Astrocyte (in vitro differentiated cells and primary cell): ENCODE data around the gene NKD1. TPM values are rescaled to one million over a fixed set of nuclear protein-coding genes. Genes with fewer than 3 reads are reported as not detected.

Experiments used
- DNase-seq: peaks from one replicate; pipeline ENCODE4 v3.0.0-alpha.2; 2010; ENCODE audit warnings: low read depth
- FAIRE-seq: peaks from 2 replicates; lab custom pipeline; 2011; peaks lifted over from hg19 to GRCh38; lab: Jason Lieb, UNC
- H2AFZ ChIP-seq: 2 replicates; pipeline ENCODE4 v1.6.0; 2012; ENCODE audit warnings: low read depth, low read length, inconsistent platforms
- H3K27ac ChIP-seq: 2 replicates; pipeline ENCODE4 v1.5.1; 2011; ENCODE audit warnings: low read depth, low read length, inconsistent platforms
- H3K27me3 ChIP-seq: 2 replicates; pipeline ENCODE4 v1.6.0; 2011; ENCODE audit warnings: low read length, inconsistent platforms; ENCODE audit not compliant: insufficient read depth
- H3K36me3 ChIP-seq: 2 replicates; pipeline ENCODE4 v1.5.1; 2011; ENCODE audit warnings: low read length, inconsistent platforms; ENCODE audit not compliant: insufficient read depth
- H3K4me1 ChIP-seq: 2 replicates; pipeline ENCODE4 v1.5.1; 2011; ENCODE audit warnings: low read length, inconsistent platforms; ENCODE audit not compliant: insufficient read depth
- H3K4me2 ChIP-seq: 2 replicates; pipeline ENCODE4 v1.6.0; 2012; ENCODE audit warnings: low read length, inconsistent platforms
- H3K4me3 ChIP-seq: 2 replicates; pipeline ENCODE4 v1.5.1; 2011; ENCODE audit warnings: low read depth, mild to moderate bottlenecking, low read length, inconsistent platforms; ENCODE audit not compliant: insufficient read depth
- H3K79me2 ChIP-seq: 2 replicates; pipeline ENCODE4 v1.6.0; 2012; ENCODE audit warnings: mild to moderate bottlenecking, low read length, inconsistent platforms; ENCODE audit not compliant: insufficient read depth
- H3K9ac ChIP-seq: 2 replicates; pipeline ENCODE4 v1.6.0; 2012; ENCODE audit warnings: mild to moderate bottlenecking, low read length, inconsistent platforms
- H3K9me3 ChIP-seq: 2 replicates; pipeline ENCODE4 v1.5.1; 2012; ENCODE audit warnings: low read depth, mild to moderate bottlenecking, low read length, inconsistent platforms; ENCODE audit not compliant: insufficient read depth
- H4K20me1 ChIP-seq: 2 replicates; pipeline ENCODE4 v1.6.0; 2012; ENCODE audit warnings: low read length, inconsistent platforms; ENCODE audit not compliant: insufficient read depth
- H3K27ac Mint-ChIP-seq: one replicate; pipeline ENCODE4 v1.8.0; 2021; ENCODE audit warnings: mild to moderate bottlenecking, mixed read lengths; ENCODE audit not compliant: unreplicated experiment
- H3K27me3 Mint-ChIP-seq: one replicate; pipeline ENCODE4 v1.8.0; 2021; ENCODE audit warnings: low read depth, mixed read lengths; ENCODE audit not compliant: unreplicated experiment
- H3K36me3 Mint-ChIP-seq: one replicate; pipeline ENCODE4 v1.8.0; 2021; ENCODE audit warnings: low read depth, mixed read lengths; ENCODE audit not compliant: unreplicated experiment
- H3K4me1 Mint-ChIP-seq: one replicate; pipeline ENCODE4 v1.8.0; 2021; ENCODE audit warnings: low read depth, mixed read lengths; ENCODE audit not compliant: unreplicated experiment
- H3K4me3 Mint-ChIP-seq: one replicate; pipeline ENCODE4 v1.8.0; 2021; ENCODE audit warnings: mild to moderate bottlenecking, moderate library complexity, mixed read lengths; ENCODE audit not compliant: unreplicated experiment
- H3K9me3 Mint-ChIP-seq: one replicate; pipeline ENCODE4 v1.8.0; 2021; ENCODE audit warnings: mild to moderate bottlenecking, mixed read lengths; ENCODE audit not compliant: unreplicated experiment
- CTCF ChIP-seq: IDR thresholded peaks from 2 replicates; pipeline ENCODE4 v1.5.1; 2011; ENCODE audit warnings: low read depth, mild to moderate bottlenecking, inconsistent platforms, low read length, moderate library complexity; ENCODE audit not compliant: insufficient read depth
- EZH2 ChIP-seq: IDR thresholded peaks from 2 replicates; pipeline ENCODE4 v1.6.1; 2012; ENCODE audit warnings: mild to moderate bottlenecking, low read length, inconsistent platforms; ENCODE audit not compliant: insufficient read depth
- total RNA-seq: library from RNA; stranded (reverse); gene quantifications from 2 replicates; pipeline ENCODE4 v1.2.1, GENCODE V29; 2021

NKD1 gene
- total RNA-seq, 1 donor from 2014 or later, result 9.1 TPM

GRCh38 chr16:50530277-50531236 lies 17.6 kb upstream of the NKD1 start:
- Histone ChIP-seq H3K9ac (no peak overlapping the region), H3K4me1 (no peaks in the 10 kb centered on the region), H3K4me2 (no peak overlapping the region), H3K4me3 (no peak overlapping the region), H3K79me2 (no peaks in the 10 kb centered on the region), H2AFZ (no peak overlapping the region), H3K27me3 (peaks cover 4% of the 10 kb centered on the region), H3K36me3 (no peaks in the 10 kb centered on the region), H3K27ac (no peak overlapping the region), H4K20me1 (no peaks in the 10 kb centered on the region), H3K9me3 (peaks cover 2% of the 10 kb centered on the region)
- H3K27me3 Mint-ChIP-seq, result peaks cover 54% of the 10 kb centered on the region
- FAIRE-seq (no peak), DNase-seq (no peak)
- TF ChIP-seq CTCF (no peak), EZH2 (no peak)
- no peak overlapping the region for H3K27ac Mint-ChIP-seq
- H3K4me1 Mint-ChIP-seq, result no peaks in the 10 kb centered on the region
- H3K36me3 Mint-ChIP-seq, result no peaks in the 10 kb centered on the region
- H3K9me3 Mint-ChIP-seq, result peaks cover 33% of the 10 kb centered on the region
- H3K4me3 Mint-ChIP-seq, result no peak overlapping the region

- H4K20me1 ChIP-seq, result no peaks in the 10 kb centered on the region
- no peak overlapping the region for H3K9ac ChIP-seq
- Mint-ChIP-seq H3K27me3 (peaks cover 49% of the 10 kb centered on the region), H3K36me3 (no peaks in the 10 kb centered on the region), H3K4me3 (no peak overlapping the region), H3K27ac (no peak overlapping the region), H3K4me1 (no peaks in the 10 kb centered on the region), H3K9me3 (peaks cover 35% of the 10 kb centered on the region)
- H3K36me3 ChIP-seq, result no peaks in the 10 kb centered on the region
- H3K4me3 ChIP-seq, result no peak overlapping the region
- H3K79me2 ChIP-seq, result no peaks in the 10 kb centered on the region
- TF ChIP-seq EZH2 (no peak), CTCF (no peak)
- FAIRE-seq (no peak), DNase-seq (no peak)
- peaks cover 2% of the 10 kb centered on the region for H3K9me3 ChIP-seq
- no peak overlapping the region for H3K4me2 ChIP-seq
- no peak overlapping the region for H3K27ac ChIP-seq
- H3K27me3 ChIP-seq, result peaks cover 4% of the 10 kb centered on the region
- no peak overlapping the region for H2AFZ ChIP-seq
- no peaks in the 10 kb centered on the region for H3K4me1 ChIP-seq
Measured at GRCh38 chr16:50531359-50531758, 16.8 kb upstream of the NKD1 start.

- DNase-seq (no peak), FAIRE-seq (no peak)
- no peaks in the 10 kb centered on the region for H4K20me1 ChIP-seq
- H3K27ac Mint-ChIP-seq, result no peak overlapping the region
- no peak for TF ChIP-seq CTCF
- TF ChIP-seq EZH2, result no peak
- H3K9me3 Mint-ChIP-seq, result peaks cover 35% of the 10 kb centered on the region
- H3K4me2 ChIP-seq, result no peak overlapping the region
- H3K4me1 Mint-ChIP-seq, result no peaks in the 10 kb centered on the region
- H3K4me3 ChIP-seq, result no peak overlapping the region
- no peak overlapping the region for H3K27ac ChIP-seq
- no peaks in the 10 kb centered on the region for H3K4me1 ChIP-seq
- peaks cover 48% of the 10 kb centered on the region for H3K27me3 Mint-ChIP-seq
- H3K27me3 ChIP-seq, result peaks cover 4% of the 10 kb centered on the region
- no peak overlapping the region for H2AFZ ChIP-seq
- H3K4me3 Mint-ChIP-seq, result no peak overlapping the region
- no peaks in the 10 kb centered on the region for H3K36me3 ChIP-seq
- H3K36me3 Mint-ChIP-seq, result no peaks in the 10 kb centered on the region
- H3K9ac ChIP-seq, result no peak overlapping the region
- peaks cover 2% of the 10 kb centered on the region for H3K9me3 ChIP-seq
- no peaks in the 10 kb centered on the region for H3K79me2 ChIP-seq
Measured at GRCh38 chr16:50531901-50532300, 16.3 kb upstream of the NKD1 start.
